OCI-LY7 (cell line): Measurements from ENCODE around the gene ABCF3. TPM values are rescaled to one million over a fixed set of nuclear protein-coding genes. Genes with fewer than 3 reads are reported as not detected.

Experiments
- BruUV-seq: library from RNA; stranded (reverse); fragments of 400-500 nt; replicated peaks from 2 replicates; lab custom pipeline; 2021; lab: Mats Ljungman, UMichigan
- CTCF ChIA-PET: fragments of 300-600 bp; sonication (Branson Sonifier 250); formaldehyde crosslinking; loops from one replicate; lab custom pipeline; 2022; ENCODE audit warnings: antibody characterized with exemption; ENCODE audit not compliant: unreplicated experiment; lab: Charles Lee
- POLR2A ChIA-PET: fragments of 300-600 bp; sonication (Branson Sonifier 250); formaldehyde crosslinking; loops from one replicate; lab custom pipeline; 2022; ENCODE audit warnings: antibody characterized with exemption; lab: Charles Lee
- DNase-seq: peaks from one replicate; pipeline ENCODE4 v3.0.0-alpha.2; 2015; ENCODE audit warnings: low spot score
- H2AFZ ChIP-seq: fragments of 200-600 bp; sonication (generic), shearing (Covaris generic); 2 replicates; pipeline ENCODE4 v1.6.1; 2014; ENCODE audit warnings: mild to moderate bottlenecking, antibody characterized with exemption, low read length, moderate library complexity
- H3K27ac ChIP-seq: fragments of 200-600 bp; sonication (generic); 2 replicates; pipeline ENCODE4 v1.5.1; 2014; ENCODE audit warnings: mixed run types, low read depth, mild to moderate bottlenecking, moderate library complexity, low read length, inconsistent platforms; ENCODE audit not compliant: poor library complexity, severe bottlenecking
- H3K36me3 ChIP-seq: fragments of 200-600 bp; sonication (generic); 2 replicates; pipeline ENCODE4 v1.6.1; 2014; ENCODE audit warnings: mild to moderate bottlenecking, antibody characterized with exemption, low read length, moderate library complexity, mixed read lengths; ENCODE audit not compliant: insufficient read depth
- H3K4me1 ChIP-seq: fragments of 200-600 bp; sonication (generic); 2 replicates; pipeline ENCODE4 v1.5.1; 2014; ENCODE audit warnings: mild to moderate bottlenecking, low read length; ENCODE audit not compliant: insufficient read depth, poor library complexity, severe bottlenecking
- H3K4me2 ChIP-seq: fragments of 200-600 bp; sonication (generic); 2 replicates; pipeline ENCODE4 v1.6.1; 2014; ENCODE audit warnings: mild to moderate bottlenecking, low read length
- H3K4me3 ChIP-seq: fragments of 200-600 bp; sonication (generic); 2 replicates; pipeline ENCODE4 v1.5.1; 2014; ENCODE audit warnings: mild to moderate bottlenecking, low read depth, low read length; ENCODE audit not compliant: poor library complexity, severe bottlenecking
- H3K79me2 ChIP-seq: fragments of 200-600 bp; sonication (generic); 2 replicates; pipeline ENCODE4 v1.6.1; 2016; ENCODE audit warnings: low read depth, mild to moderate bottlenecking, low read length, moderate library complexity, mixed read lengths; ENCODE audit not compliant: insufficient read depth
- H3K9me2 ChIP-seq: fragments of 200-600 bp; sonication (generic); 2 replicates; pipeline ENCODE4 v1.6.1; 2016; ENCODE audit warnings: mild to moderate bottlenecking, low read length, mixed read lengths; ENCODE audit not compliant: insufficient read depth
- H3K9me3 ChIP-seq: fragments of 200-600 bp; sonication (generic); 2 replicates; pipeline ENCODE4 v1.6.1; 2014; ENCODE audit warnings: mild to moderate bottlenecking, mixed run types, low read length, mixed read lengths
- H4K20me1 ChIP-seq: fragments of 200-600 bp; sonication (generic); 2 replicates; pipeline ENCODE4 v1.6.1; 2014; ENCODE audit warnings: mild to moderate bottlenecking, antibody characterized with exemption, low read length, moderate library complexity, mixed read lengths; ENCODE audit not compliant: insufficient read depth
- CTCF ChIP-seq: fragments of 200-600 bp; sonication (generic); conservative IDR thresholded peaks from 2 replicates; pipeline ENCODE4 v1.5.1; 2014; ENCODE audit warnings: mild to moderate bottlenecking, antibody characterized with exemption, low read length, moderate library complexity, mixed read lengths
- EZH2phosphoT487 ChIP-seq: fragments of 200-600 bp; sonication (generic); IDR thresholded peaks from 2 replicates; pipeline ENCODE4 v1.6.1; 2018; ENCODE audit warnings: low read depth, borderline replicate concordance, mild to moderate bottlenecking, mixed run types, antibody characterized with exemption, low read length, moderate library complexity, mixed read lengths
- intact Hi-C: fragments of 100-400 bp; cut with micrococcal nuclease; formaldehyde crosslinking; loops from one replicate; pipeline ENCODE4 v1.10.0; 2022; ENCODE audit not compliant: unreplicated experiment
- total RNA-seq, 2 experiments: library from RNA; depleted of rRNA in 1 of 2; stranded (reverse); fragments of >200 nt in 1 of 2; shearing (Covaris generic) in 1 of 2; gene quantifications; 2 replicates each; pipeline ENCODE4 v1.2.3, GENCODE V29; 2014 to 2022

The ABCF3 gene
- total RNA-seq, 2 experiments from 2014 or later = 51.6 to 67.1 TPM

DNA sequence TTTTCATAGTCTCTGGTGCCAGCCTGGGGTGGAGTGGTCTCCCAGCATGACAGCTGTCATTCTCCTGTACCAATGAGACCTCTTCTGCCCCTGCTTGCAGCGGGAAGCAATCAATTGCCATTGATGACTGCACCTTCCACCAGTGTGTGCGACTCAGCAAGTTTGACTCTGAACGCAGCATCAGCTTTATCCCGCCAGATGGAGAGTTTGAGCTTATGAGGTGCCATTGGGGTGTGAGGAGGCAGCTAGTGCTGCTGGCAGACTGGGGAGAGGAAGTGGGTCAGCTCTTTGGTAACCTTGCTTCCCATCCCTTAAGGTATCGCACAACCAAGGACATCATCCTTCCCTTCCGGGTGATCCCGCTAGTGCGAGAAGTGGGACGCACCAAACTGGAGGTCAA, 4.4 kb upstream of the ABCF3 start:
- TF ChIP-seq CTCF = no peak
- no peak overlapping the region for H3K4me3 ChIP-seq
- no peaks in the 10 kb centered on the region for H3K9me3 ChIP-seq
- no peak overlapping the region for H3K27ac ChIP-seq
- POLR2A ChIA-PET = no interaction called here
- peaks cover 17% of the 10 kb centered on the region for H3K4me1 ChIP-seq
- H3K36me3 ChIP-seq = peaks cover 76% of the 10 kb centered on the region
- intact Hi-C loops = no loop called here
- no peak overlapping the region for H3K4me2 ChIP-seq
- DNase-seq = no peak
- H2AFZ ChIP-seq = no peak overlapping the region
- no TSS peak for BruUV-seq
- peaks cover 4% of the 10 kb centered on the region for H3K79me2 ChIP-seq
- no peaks in the 10 kb centered on the region for H4K20me1 ChIP-seq
- CTCF ChIA-PET = no interaction called here
- H3K9me2 ChIP-seq = no peaks in the 10 kb centered on the region

DNA sequence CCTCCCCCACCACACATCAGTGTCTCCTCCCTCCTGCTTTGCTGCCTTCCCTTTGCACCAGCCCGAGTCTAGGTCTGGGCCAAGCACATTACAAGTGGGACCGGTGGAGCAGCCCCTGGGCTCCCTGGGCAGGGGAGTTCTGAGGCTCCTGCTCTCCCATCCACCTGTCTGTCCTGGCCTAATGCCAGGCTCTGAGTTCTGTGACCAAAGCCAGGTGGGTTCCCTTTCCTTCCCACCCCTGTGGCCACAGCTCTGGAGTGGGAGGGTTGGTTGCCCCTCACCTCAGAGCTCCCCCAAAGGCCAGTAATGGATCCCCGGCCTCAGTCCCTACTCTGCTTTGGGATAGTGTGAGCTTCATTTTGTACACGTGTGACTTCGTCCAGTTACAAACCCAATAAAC, 2.3 kb upstream of the ABCF3 start:
- H3K9me2 ChIP-seq = no peaks in the 10 kb centered on the region
- H3K4me2 ChIP-seq = no peak overlapping the region
- H3K4me3 ChIP-seq = no peak overlapping the region
- intact Hi-C loops = no loop called here
- POLR2A ChIA-PET = interaction anchor here (0.5 to 1.1 kb wide), 2 partner anchors 10 to 21 kb away, joined by 4 to 6 read pairs; no protein-coding TSS in a partner anchor
- DNase-seq = no peak
- peaks cover 72% of the 10 kb centered on the region for H3K36me3 ChIP-seq
- no peak overlapping the region for H3K27ac ChIP-seq
- BruUV-seq = TSS peak; percentile 71
- CTCF ChIA-PET = no interaction called here
- H3K79me2 ChIP-seq = peaks cover 22% of the 10 kb centered on the region
- H4K20me1 ChIP-seq = peaks cover 7% of the 10 kb centered on the region; the same call in 1 of the 2 replicates
- H3K4me1 ChIP-seq = peaks cover 16% of the 10 kb centered on the region
- TF ChIP-seq CTCF (no peak), EZH2phosphoT487 (no peak)
- H2AFZ ChIP-seq = no peak overlapping the region
- no peaks in the 10 kb centered on the region for H3K9me3 ChIP-seq

GRCh38 chr3:184184546-184185230, 1.3 kb upstream of the ABCF3 start:
- peaks cover 23% of the 10 kb centered on the region for H3K79me2 ChIP-seq
- CTCF ChIA-PET = no interaction called here
- intact Hi-C loops = loop anchor here (1.0 to 5.0 kb wide), 2 partner anchors 10 to 63 kb away; partner anchors contain the start of genes ALG3, AP2M1 and EEF1AKMT4
- H3K9me2 ChIP-seq = no peaks in the 10 kb centered on the region
- H2AFZ ChIP-seq = peak overlapping the region; percentile 75; the same call in 1 of the 2 replicates
- no peaks in the 10 kb centered on the region for H3K9me3 ChIP-seq
- TF ChIP-seq CTCF (no peak), EZH2phosphoT487 (no peak)
- POLR2A ChIA-PET = interaction anchor here (1.1 to 2.1 kb wide), 3 partner anchors 11 to 115 kb away, joined by 3 to 20 read pairs (median 4); partner anchors contain the start of gene DVL3
- peaks cover 73% of the 10 kb centered on the region for H3K36me3 ChIP-seq
- H3K27ac ChIP-seq = no peak overlapping the region
- peaks cover 7% of the 10 kb centered on the region; the same call in 1 of the 2 replicates for H4K20me1 ChIP-seq
- DNase-seq = no peak
- H3K4me2 ChIP-seq = peak overlapping the region; percentile 77
- peak overlapping the region; percentile 97 for H3K4me3 ChIP-seq
- BruUV-seq = no TSS peak
- peaks cover 16% of the 10 kb centered on the region for H3K4me1 ChIP-seq
